VCaP (cell line): ENCODE data around the gene TYROBP.
"Not testable (repeated sequence)": the region's sequence is repeated elsewhere in the genome, so short reads cannot be mapped to it uniquely, and the experiment has no call there.

Source experiments
- H3K27ac ChIP-seq: fragments of 450-650 bp; 2 replicates; pipeline ENCODE4 v1.5.1; 2017
- CTCF ChIP-seq: fragments of 450-650 bp; conservative IDR thresholded peaks from 2 replicates; pipeline ENCODE4 v1.5.1; 2017; ENCODE audit warnings: mild to moderate bottlenecking, moderate library complexity

The TYROBP gene

DNA sequence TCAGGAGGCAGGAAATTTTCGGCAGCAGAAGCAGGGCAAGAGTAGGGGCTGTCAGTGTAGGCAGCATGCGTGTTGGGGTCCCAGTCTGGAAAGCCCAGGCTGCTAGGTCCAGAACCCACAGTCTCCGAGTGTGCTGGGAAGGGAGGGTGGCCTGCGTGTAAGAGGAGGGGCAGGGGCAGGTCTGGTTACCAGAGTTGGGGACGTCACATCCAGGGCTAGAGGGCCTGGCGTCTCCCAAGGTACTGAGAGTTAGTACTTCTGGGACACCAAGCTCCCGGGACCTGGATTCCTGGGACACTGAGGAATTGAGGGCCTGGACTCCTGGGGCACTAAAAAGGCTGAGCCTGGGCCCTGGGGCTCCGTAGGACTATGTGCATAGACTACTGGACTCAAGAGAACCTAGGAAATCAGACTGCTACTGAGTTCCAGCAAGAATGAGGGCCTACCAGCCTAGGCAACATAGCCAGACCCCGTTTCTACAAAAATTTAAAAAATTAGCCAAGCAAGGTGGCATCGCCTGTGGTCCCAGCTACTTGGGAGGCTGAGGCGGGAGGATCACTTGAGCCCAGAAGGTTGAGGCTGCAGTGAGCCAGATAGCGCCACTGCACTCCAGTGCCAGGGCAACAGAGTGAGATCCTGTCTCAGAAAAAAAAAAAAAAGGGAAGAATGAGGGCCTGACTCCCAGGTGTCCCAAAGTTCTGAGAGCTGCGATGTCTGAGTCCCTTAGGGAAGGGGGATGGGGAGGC is 10.2 kb downstream of the TYROBP start:
- H3K27ac ChIP-seq: peak overlapping the region; percentile 91
- TF ChIP-seq CTCF: no peak

DNA sequence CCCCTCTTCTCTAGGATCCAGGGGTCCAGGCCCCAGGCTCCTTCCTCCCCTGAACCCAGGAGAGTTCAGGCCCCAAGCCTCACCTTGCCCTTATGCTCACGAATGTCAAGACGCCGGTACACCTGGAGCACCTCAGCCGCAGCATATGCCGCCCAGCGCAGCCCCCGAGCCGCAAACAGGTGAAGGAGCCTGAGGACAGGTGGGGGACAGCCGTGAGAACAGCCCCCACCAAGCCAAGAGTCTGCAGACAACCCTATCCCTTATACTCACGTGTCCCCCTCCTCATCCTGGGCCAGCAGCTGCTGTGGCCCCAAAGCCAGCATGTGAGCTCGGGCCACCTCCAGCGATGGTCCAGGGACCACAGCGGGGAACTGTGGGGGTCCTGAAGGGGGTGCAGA is 11.5 kb downstream of the TYROBP start:
- no peak for TF ChIP-seq CTCF
- H3K27ac ChIP-seq: peak overlapping the region; percentile 2; the same call in 1 of the 2 replicates

DNA sequence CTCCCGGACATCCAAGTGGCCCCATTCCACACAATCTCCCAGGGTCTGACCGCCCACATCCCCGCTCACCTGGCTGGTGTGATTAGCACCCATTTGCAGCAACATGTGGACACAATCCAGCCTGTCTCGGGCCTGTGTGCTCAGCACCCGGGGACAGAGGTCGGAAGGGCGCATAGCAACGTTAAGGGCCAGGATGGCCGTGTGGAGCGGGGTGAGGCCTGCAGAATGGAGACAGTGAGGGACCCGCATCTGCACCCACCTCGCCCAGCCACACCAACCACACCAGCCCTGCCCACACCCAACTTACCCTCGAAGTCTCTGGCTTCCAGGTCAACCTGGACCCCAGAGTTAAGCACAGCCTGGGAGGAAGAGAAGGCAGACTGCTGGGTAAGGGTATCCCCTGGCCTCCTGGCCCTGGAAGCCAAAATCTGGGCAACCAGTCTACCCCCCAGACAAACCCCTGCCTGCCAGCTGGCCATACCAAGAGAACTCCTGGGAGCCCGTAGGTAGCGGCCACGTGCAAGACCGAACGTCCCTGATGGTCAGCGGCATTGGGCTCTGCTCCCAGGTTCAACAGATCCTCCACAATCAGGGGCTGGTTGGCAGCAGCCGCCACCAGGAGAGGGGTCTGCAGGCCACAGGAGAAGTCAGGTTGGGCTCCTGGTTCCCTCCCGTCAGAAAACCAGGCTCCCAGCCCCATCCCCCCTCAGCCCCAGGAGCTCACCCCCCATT is 12.0 kb downstream of the TYROBP start:
- no peak for TF ChIP-seq CTCF

GRCh38 chr19:35894342-35894741 is 13.8 kb downstream of the TYROBP start:
- no peak for TF ChIP-seq CTCF
- H3K27ac ChIP-seq: no peak overlapping the region

More for the DNA sequence above, 12.0 kb downstream of the TYROBP start:
- no peak overlapping the region for H3K27ac ChIP-seq

DNA sequence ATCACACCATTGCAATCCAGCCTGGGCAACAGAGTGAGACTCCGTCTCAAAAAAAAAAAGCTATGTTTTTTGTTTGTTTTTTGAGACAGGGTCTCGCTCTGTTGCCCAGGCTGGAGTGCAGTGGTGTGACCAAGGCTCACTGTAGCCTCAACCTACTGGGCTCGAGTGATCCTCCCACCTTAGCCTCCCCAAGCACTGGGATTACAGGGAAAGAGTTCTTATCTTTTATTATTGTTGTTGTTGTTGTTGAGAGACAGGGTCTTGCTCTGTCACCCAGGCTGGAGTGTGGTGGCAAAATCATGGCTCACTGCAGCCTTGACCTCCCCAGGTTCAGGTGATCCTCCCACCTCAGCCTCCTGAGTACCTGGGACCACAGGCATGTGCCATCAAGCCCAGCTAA is 16.3 kb downstream of the TYROBP start:
- not testable (repeated sequence) for H3K27ac ChIP-seq

DNA sequence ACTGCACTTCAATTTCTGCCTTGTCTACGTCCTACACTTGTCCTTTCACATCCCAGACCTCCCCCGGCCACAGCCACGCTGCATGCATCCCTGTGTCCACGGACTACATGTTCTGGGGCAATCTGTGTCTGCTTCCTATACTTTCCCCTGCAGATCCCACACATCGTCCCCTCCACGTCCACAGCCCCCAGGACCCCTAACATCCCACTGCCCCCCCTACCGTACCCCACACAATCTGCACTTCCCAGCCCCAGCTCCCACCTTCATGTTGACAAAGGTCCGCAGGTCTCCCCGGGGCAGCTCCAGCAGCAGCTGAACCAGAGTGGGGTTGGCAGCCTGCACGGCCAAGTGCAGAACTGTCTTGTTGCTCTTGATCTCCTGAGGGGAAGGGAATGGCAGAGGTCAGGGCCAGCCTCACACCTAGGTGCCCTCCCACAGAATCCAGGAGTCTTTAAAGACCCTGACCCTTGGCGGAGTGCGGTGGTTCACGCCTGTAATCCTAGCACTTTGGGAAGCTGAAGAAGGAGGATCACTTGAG is 17.9 kb downstream of the TYROBP start:
- TF ChIP-seq CTCF: no peak
- H3K27ac ChIP-seq: no peak overlapping the region

GRCh38 chr19:35889370-35890112 is 18.6 kb downstream of the TYROBP start:
- H3K27ac ChIP-seq: no peak overlapping the region

More at GRCh38 chr19:35889370-35890112, 18.6 kb downstream of the TYROBP start:
- TF ChIP-seq CTCF: no peak
